Osteoblast (primary cell): ENCODE measurements around the gene CEP89. TPM values are rescaled to one million over a fixed set of nuclear protein-coding genes. Genes with fewer than 3 reads are reported as not detected.
"Not testable (repeated sequence)": the region's sequence is repeated elsewhere in the genome, so short reads cannot be mapped to it uniquely, and the experiment has no call there.

Experiments used
- DNase-seq: peaks from one replicate; pipeline ENCODE4 v3.0.0; 2011; ENCODE audit warnings: low spot score, mixed read lengths; ENCODE audit not compliant: insufficient read length; ENCODE audit errors: missing footprints
- H2AFZ ChIP-seq: 2 replicates; pipeline ENCODE4 v1.6.0; 2011; ENCODE audit warnings: mild to moderate bottlenecking, low read length
- H3K27ac ChIP-seq: 2 replicates; pipeline ENCODE4 v1.5.1; 2011; ENCODE audit warnings: mild to moderate bottlenecking, low read depth, low read length, moderate library complexity
- H3K27me3 ChIP-seq: 2 replicates; pipeline ENCODE4 v1.6.0; 2012; ENCODE audit warnings: mild to moderate bottlenecking, control low read depth, inconsistent platforms, low read length, moderate library complexity; ENCODE audit not compliant: insufficient read depth
- H3K36me3 ChIP-seq: 2 replicates; pipeline ENCODE4 v1.5.1; 2011; ENCODE audit warnings: mild to moderate bottlenecking, low read length, control low read depth, moderate library complexity; ENCODE audit not compliant: insufficient read depth
- H3K4me1 ChIP-seq: 2 replicates; pipeline ENCODE4 v1.5.1; 2011; ENCODE audit warnings: mild to moderate bottlenecking, low read length, control low read depth, moderate library complexity; ENCODE audit not compliant: insufficient read depth
- H3K4me2 ChIP-seq: 2 replicates; pipeline ENCODE4 v1.6.0; 2011; ENCODE audit warnings: mild to moderate bottlenecking, low read length; ENCODE audit not compliant: insufficient read depth
- H3K4me3 ChIP-seq: fragments of 200-600 bp; sonication (generic); 3 replicates; pipeline ENCODE4 v1.5.1; 2012; ENCODE audit warnings: mild to moderate bottlenecking, low read length, inconsistent platforms; ENCODE audit not compliant: insufficient read depth
- H3K79me2 ChIP-seq: 2 replicates; pipeline ENCODE4 v1.6.0; 2012; ENCODE audit warnings: mild to moderate bottlenecking, low read length, control low read depth, inconsistent platforms; ENCODE audit not compliant: insufficient read depth
- H3K9me3 ChIP-seq: 2 replicates; pipeline ENCODE4 v1.5.1; 2011; ENCODE audit warnings: low read depth, low read length, control low read depth
- H4K20me1 ChIP-seq: 2 replicates; pipeline ENCODE4 v1.6.0; 2012; ENCODE audit warnings: mild to moderate bottlenecking, low read length, control low read depth; ENCODE audit not compliant: insufficient read depth
- CTCF ChIP-seq: IDR thresholded peaks from 2 replicates; pipeline ENCODE4 v1.5.1; 2011; ENCODE audit warnings: mild to moderate bottlenecking, low read depth, low read length, moderate library complexity; ENCODE audit errors: extremely low read depth
- total RNA-seq: library from RNA; depleted of rRNA; stranded (reverse); fragments of >200 nt; gene quantifications from 2 replicates; pipeline ENCODE4 v1.2.3, GENCODE V29; 2012

The CEP89 gene
- 18.5 and 21.2 TPM in 2 replicates for total RNA-seq

GRCh38 chr19:32971715-32972540 lies at the start of gene CEP89, which contains the start of gene FAAP24:
Gene CEP89 (minus strand): TSS chr19:32971958. CDS start chr19:32971874, 84 bp downstream.
Gene FAAP24 (plus strand): TSS chr19:32972242. CDS start chr19:32973197, 955 bp downstream.
- TF ChIP-seq CTCF, result no peak
- H3K9me3 ChIP-seq, result no peaks in the 10 kb centered on the region
- peak within 1 kb of the TSS; percentile 99 for H2AFZ ChIP-seq
- peaks cover 43% of the 10 kb centered on the region for H3K79me2 ChIP-seq
- peak within 1 kb of the TSS; percentile 97 for H3K4me2 ChIP-seq
- H3K27me3 ChIP-seq, result no peaks in the 10 kb centered on the region
- peak; percentile 99 for DNase-seq
- H3K27ac ChIP-seq, result peak within 1 kb of the TSS; percentile 96
- H3K4me3 ChIP-seq, result peak within 1 kb of the TSS; percentile 89
- H3K36me3 ChIP-seq, result peaks cover 5% of the 10 kb centered on the region
- peaks cover 9% of the 10 kb centered on the region for H3K4me1 ChIP-seq
- peaks cover 4% of the 10 kb centered on the region for H4K20me1 ChIP-seq

- H4K20me1 ChIP-seq, H3K9me3 ChIP-seq, H3K36me3 ChIP-seq, H3K4me2 ChIP-seq, H3K27ac ChIP-seq, H3K4me3 ChIP-seq, H3K79me2 ChIP-seq, H3K4me1 ChIP-seq, H2AFZ ChIP-seq, H3K27me3 ChIP-seq, DNase-seq: not testable (repeated sequence)
Measured at GRCh38 chr19:33010891-33011290, 39.1 kb upstream of the CEP89 start.

GRCh38 chr19:33008738-33009137 lies 37.0 kb upstream of the CEP89 start:
- TF ChIP-seq CTCF, result no peak
- Histone ChIP-seq H3K27me3 (no peaks in the 10 kb centered on the region), H3K4me2 (no peak overlapping the region), H3K36me3 (no peaks in the 10 kb centered on the region), H3K4me1 (no peaks in the 10 kb centered on the region), H3K9me3 (no peaks in the 10 kb centered on the region), H3K79me2 (no peaks in the 10 kb centered on the region), H3K4me3 (no peak overlapping the region), H2AFZ (no peak overlapping the region), H3K27ac (no peak overlapping the region), H4K20me1 (no peaks in the 10 kb centered on the region)
- no peak for DNase-seq

- H3K4me3 ChIP-seq, result no peak overlapping the region
- H3K27ac ChIP-seq, result no peak overlapping the region
- no peak for DNase-seq
- no peaks in the 10 kb centered on the region for H3K79me2 ChIP-seq
- H3K36me3 ChIP-seq, result no peaks in the 10 kb centered on the region
- H3K4me2 ChIP-seq, result no peak overlapping the region
- H3K27me3 ChIP-seq, result no peaks in the 10 kb centered on the region
- no peaks in the 10 kb centered on the region for H3K9me3 ChIP-seq
- no peak for TF ChIP-seq CTCF
- H3K4me1 ChIP-seq, result no peaks in the 10 kb centered on the region
- H4K20me1 ChIP-seq, result no peaks in the 10 kb centered on the region
- H2AFZ ChIP-seq, result no peak overlapping the region
Measured at GRCh38 chr19:33005440-33005839, 33.7 kb upstream of the CEP89 start.

GRCh38 chr19:33003424-33004024 lies 31.8 kb upstream of the CEP89 start:
- H3K4me2 ChIP-seq, result not testable (repeated sequence)

GRCh38 chr19:33002126-33002865 lies 30.5 kb upstream of the CEP89 start:
- not testable (repeated sequence) for H2AFZ ChIP-seq, H4K20me1 ChIP-seq, H3K79me2 ChIP-seq, H3K27me3 ChIP-seq, H3K9me3 ChIP-seq, H3K27ac ChIP-seq, H3K4me2 ChIP-seq, H3K4me3 ChIP-seq, H3K4me1 ChIP-seq, H3K36me3 ChIP-seq
- DNase-seq, result peak; percentile 29

More at GRCh38 chr19:33003424-33004024, 31.8 kb upstream of the CEP89 start:
- not testable (repeated sequence) for H3K27ac ChIP-seq, H3K4me3 ChIP-seq, H3K9me3 ChIP-seq, H3K36me3 ChIP-seq, H3K4me1 ChIP-seq, H3K79me2 ChIP-seq, H2AFZ ChIP-seq, DNase-seq, H4K20me1 ChIP-seq, H3K27me3 ChIP-seq
